Measurements from ENCODE around the gene ZNF891. TPM values are rescaled to one million over a fixed set of nuclear protein-coding genes. Genes with fewer than 3 reads are reported as not detected.

ZNF891 gene
- total RNA-seq (2021; ENCODE audit: unreplicated experiment) (2.2 TPM), Bru-seq, nascent RNA (percentile 77 among the genes with signal in this experiment), BruChase-seq, experiment 1, labeled RNA remaining after a 2-hour chase (percentile 89 among the genes with signal in this experiment), BruChase-seq, experiment 2, labeled RNA remaining after a 6-hour chase (percentile 78 among the genes with signal in this experiment)
- polyA plus RNA-seq (2012; ENCODE audit: insufficient read length): 0.47 TPM
- long read RNA-seq, full-length matches to known transcripts: 5 of 7 reads
- long read RNA-seq, partial matches to known transcripts: 0 of 7 reads
- long read RNA-seq, other reads (novel, unspliced or antisense): 2 of 7 reads

DNA sequence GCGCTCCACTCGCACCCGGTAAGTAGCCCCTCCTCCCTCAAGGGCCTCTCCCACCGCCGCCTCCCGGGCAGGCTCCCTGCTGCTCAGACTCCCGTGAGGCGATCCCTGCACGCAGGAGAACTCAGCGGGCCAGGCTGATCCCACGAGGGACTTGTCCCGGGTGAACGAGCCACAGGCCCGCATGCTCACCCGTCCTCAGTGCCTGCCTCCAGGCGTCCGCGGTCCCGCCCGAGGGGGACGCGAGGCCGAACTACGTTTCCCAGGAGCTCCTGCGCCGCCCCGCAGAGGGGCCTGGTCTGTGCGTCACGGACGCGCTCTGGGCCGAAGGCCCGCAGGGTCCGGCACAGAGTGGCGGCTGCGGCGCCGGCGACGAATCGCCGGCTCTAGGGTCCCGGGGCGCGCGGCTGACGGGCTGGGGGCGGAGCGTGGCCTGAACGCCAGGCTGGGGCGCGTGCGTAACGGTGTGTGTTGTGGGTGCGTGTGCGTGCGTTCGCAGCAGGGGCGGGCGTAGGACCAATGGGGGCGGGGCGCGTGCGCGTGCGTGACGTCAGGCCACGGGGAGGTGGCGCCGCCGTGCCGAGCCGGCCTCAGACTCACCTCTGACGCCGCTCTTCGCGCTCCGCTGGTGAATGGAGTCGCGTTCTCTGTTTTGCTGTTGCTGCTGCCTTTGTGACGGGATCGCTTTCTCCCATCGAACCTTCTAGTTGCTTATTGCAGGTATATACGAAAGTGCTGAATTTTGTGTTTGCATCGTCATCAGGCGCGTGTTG is at the start of gene ZNF891, which contains the start of gene ZNF10:
ZNF891 (minus strand) TSS at position 237 of the 770 bp plus-strand sequence. CDS start 8,356 bp downstream, outside the sequence.
ZNF10 (plus strand) TSS at position 590 of the 770 bp plus-strand sequence. CDS start 13,866 bp downstream, outside the sequence.
- BruUV-seq (replicated peaks): no TSS peak
- ATAC-seq: peak; percentile 98
- Histone ChIP-seq H3K27ac (ENCODE audit: low read length) (peak within 1 kb of the TSS; percentile 92), H3K9me3 (ENCODE audit: control insufficient read depth, insufficient read depth, low read depth, low read length) (peaks cover 55% of the 10 kb centered on the region), H3K4me3 (ENCODE audit: low read depth in 2 of 2, low read length in 2 of 2) (peak within 1 kb of the TSS; percentile 89 to 99), H3K36me3 (ENCODE audit: control insufficient read depth, insufficient read depth, low read length) (no peaks in the 10 kb centered on the region; the same call in 1 of the 2 replicates), H3K4me1 (ENCODE audit: control insufficient read depth, insufficient read depth, low read length) (peaks cover 6% of the 10 kb centered on the region; the same call in 1 of the 2 replicates), H3K27me3 (ENCODE audit: control insufficient read depth, insufficient read depth, low read length) (no peaks in the 10 kb centered on the region)
- POLR2A ChIA-PET: no interaction called here
- TF ChIP-seq, protein P1, sequence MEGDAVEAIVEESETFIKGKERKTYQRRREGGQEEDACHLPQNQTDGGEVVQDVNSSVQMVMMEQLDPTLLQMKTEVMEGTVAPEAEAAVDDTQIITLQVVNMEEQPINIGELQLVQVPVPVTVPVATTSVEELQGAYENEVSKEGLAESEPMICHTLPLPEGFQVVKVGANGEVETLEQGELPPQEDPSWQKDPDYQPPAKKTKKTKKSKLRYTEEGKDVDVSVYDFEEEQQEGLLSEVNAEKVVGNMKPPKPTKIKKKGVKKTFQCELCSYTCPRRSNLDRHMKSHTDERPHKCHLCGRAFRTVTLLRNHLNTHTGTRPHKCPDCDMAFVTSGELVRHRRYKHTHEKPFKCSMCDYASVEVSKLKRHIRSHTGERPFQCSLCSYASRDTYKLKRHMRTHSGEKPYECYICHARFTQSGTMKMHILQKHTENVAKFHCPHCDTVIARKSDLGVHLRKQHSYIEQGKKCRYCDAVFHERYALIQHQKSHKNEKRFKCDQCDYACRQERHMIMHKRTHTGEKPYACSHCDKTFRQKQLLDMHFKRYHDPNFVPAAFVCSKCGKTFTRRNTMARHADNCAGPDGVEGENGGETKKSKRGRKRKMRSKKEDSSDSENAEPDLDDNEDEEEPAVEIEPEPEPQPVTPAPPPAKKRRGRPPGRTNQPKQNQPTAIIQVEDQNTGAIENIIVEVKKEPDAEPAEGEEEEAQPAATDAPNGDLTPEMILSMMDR (IDR thresholded peaks at IDR 0.05): no peak
- TF ChIP-seq SIN3A (IDR thresholded peaks at IDR 0.05; ENCODE audit: borderline replicate concordance, insufficient read depth, low read depth, low read length) (peak; percentile 85; the same call in 1 of the 2 replicates), POLR2AphosphoS5 (IDR thresholded peaks at IDR 0.05; ENCODE audit: low read depth, low read length) (peak; percentile 93), TCF7L2 (IDR thresholded peaks at IDR 0.05; ENCODE audit: low read depth, low read length) (peak; percentile 33; the same call in 1 of the 2 replicates)
- TF ChIP-seq, protein P2, sequence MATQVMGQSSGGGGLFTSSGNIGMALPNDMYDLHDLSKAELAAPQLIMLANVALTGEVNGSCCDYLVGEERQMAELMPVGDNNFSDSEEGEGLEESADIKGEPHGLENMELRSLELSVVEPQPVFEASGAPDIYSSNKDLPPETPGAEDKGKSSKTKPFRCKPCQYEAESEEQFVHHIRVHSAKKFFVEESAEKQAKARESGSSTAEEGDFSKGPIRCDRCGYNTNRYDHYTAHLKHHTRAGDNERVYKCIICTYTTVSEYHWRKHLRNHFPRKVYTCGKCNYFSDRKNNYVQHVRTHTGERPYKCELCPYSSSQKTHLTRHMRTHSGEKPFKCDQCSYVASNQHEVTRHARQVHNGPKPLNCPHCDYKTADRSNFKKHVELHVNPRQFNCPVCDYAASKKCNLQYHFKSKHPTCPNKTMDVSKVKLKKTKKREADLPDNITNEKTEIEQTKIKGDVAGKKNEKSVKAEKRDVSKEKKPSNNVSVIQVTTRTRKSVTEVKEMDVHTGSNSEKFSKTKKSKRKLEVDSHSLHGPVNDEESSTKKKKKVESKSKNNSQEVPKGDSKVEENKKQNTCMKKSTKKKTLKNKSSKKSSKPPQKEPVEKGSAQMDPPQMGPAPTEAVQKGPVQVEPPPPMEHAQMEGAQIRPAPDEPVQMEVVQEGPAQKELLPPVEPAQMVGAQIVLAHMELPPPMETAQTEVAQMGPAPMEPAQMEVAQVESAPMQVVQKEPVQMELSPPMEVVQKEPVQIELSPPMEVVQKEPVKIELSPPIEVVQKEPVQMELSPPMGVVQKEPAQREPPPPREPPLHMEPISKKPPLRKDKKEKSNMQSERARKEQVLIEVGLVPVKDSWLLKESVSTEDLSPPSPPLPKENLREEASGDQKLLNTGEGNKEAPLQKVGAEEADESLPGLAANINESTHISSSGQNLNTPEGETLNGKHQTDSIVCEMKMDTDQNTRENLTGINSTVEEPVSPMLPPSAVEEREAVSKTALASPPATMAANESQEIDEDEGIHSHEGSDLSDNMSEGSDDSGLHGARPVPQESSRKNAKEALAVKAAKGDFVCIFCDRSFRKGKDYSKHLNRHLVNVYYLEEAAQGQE (IDR thresholded peaks at IDR 0.05; ENCODE audit: insufficient read depth in 1 of 2, low read depth in 2 of 2, low read length in 1 of 2): no peak
- intact Hi-C loops (cut with micrococcal nuclease; ENCODE audit: unreplicated experiment): no loop called here
- in situ Hi-C loops (cut with HindIII; ENCODE audit: low pct_unique_long_range_greater_than_20kb, low sequenced_read_pairs): no loop called here
- CTCF ChIA-PET: no interaction called here
- DNase-seq (ENCODE audit: low read depth, low spot score): peak; percentile 72

DNA sequence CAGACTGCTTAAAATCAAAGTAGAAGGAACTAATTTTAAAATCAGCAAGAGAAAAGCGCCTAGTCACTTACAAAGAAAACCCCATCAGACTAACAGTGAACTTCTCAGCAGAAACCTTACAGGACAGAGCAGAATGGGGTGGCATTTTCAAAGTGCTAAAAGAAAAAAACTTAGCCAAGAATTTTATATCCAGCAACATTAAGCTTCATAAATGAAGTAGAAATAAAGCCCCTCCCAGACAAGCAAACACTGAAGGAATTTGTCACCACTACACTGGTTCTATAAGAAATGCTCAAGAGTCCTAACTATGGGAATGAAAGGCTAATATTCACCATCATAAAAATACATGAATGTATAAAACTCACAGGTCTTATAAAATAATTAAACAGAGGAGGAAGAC is 44.8 kb upstream of the ZNF891 start:
- no peaks in the 10 kb centered on the region for H3K36me3 ChIP-seq (ENCODE audit: control insufficient read depth, insufficient read depth, low read length)
- in situ Hi-C loops (cut with HindIII; ENCODE audit: low pct_unique_long_range_greater_than_20kb, low sequenced_read_pairs) (no loop called here), intact Hi-C loops (cut with micrococcal nuclease; ENCODE audit: unreplicated experiment) (no loop called here)
- POLR2A ChIA-PET: no interaction called here
- DNase-seq (ENCODE audit: low read depth, low spot score) (no peak), ATAC-seq (no peak)
- no peak overlapping the region for H3K27ac ChIP-seq (ENCODE audit: low read length)
- H3K4me1 ChIP-seq (ENCODE audit: control insufficient read depth, insufficient read depth, low read length): no peaks in the 10 kb centered on the region
- CTCF ChIA-PET: no interaction called here
- TF ChIP-seq, protein P1 (IDR thresholded peaks at IDR 0.05): no peak
- TF ChIP-seq, protein P2 (IDR thresholded peaks at IDR 0.05; ENCODE audit: insufficient read depth in 1 of 2, low read depth in 2 of 2, low read length in 1 of 2): no peak
- TF ChIP-seq POLR2AphosphoS5 (IDR thresholded peaks at IDR 0.05; ENCODE audit: low read depth, low read length): no peak
- no peak for TF ChIP-seq TCF7L2 (IDR thresholded peaks at IDR 0.05; ENCODE audit: low read depth, low read length)
- no peaks in the 10 kb centered on the region for H3K27me3 ChIP-seq (ENCODE audit: control insufficient read depth, insufficient read depth, low read length)
- H3K4me3 ChIP-seq (ENCODE audit: low read depth in 2 of 2, low read length in 2 of 2): no peak overlapping the region
- BruUV-seq (replicated peaks): no TSS peak
- H3K9me3 ChIP-seq (ENCODE audit: control insufficient read depth, insufficient read depth, low read depth, low read length): peaks cover 31% of the 10 kb centered on the region; the same call in 1 of the 2 replicates

Data from Panc1 (cell line).